H1 (cell line): Measurements from ENCODE around the gene RAB3GAP2. TPM values are rescaled to one million over a fixed set of nuclear protein-coding genes. Genes with fewer than 3 reads are reported as not detected.

Source experiments
- CTCF ChIA-PET: fragments of 300-600 bp; sonication (Branson Sonifier 250); formaldehyde crosslinking; loops from one replicate; lab custom pipeline; 2021; ENCODE audit not compliant: partially characterized antibody; lab: Charles Lee
- POLR2A ChIA-PET: fragments of 300-600 bp; sonication (Branson Sonifier 250); formaldehyde crosslinking; loops from one replicate; lab custom pipeline; 2021; ENCODE audit warnings: inconsistent platforms; ENCODE audit not compliant: partially characterized antibody; lab: Charles Lee
- DNase-seq, 2 experiments: peaks; one replicate each; pipeline versions ENCODE4 v3.0.0 to v3.0.0-alpha.2; 2010 to 2022; ENCODE audit warnings: low spot score in 2 of 2, low read depth in 1 of 2, mixed read lengths in 1 of 2
- FAIRE-seq: peaks from 2 replicates; lab custom pipeline; 2011; peaks lifted over from hg19 to GRCh38; lab: Jason Lieb, UNC
- H2AFZ ChIP-seq: 2 replicates; pipeline ENCODE4 v1.8.1; 2012; ENCODE audit warnings: low read length, inconsistent platforms
- H2AK5ac ChIP-seq: 2 replicates; pipeline ENCODE4 v1.6.1; 2013; ENCODE audit warnings: low read depth, low read length
- H2BK120ac ChIP-seq: replicated peaks from 2 replicates; pipeline ENCODE3; 2013; ENCODE audit warnings: low read depth, low read length, inconsistent platforms
- H2BK12ac ChIP-seq: 2 replicates; pipeline ENCODE4 v1.6.1; 2013; ENCODE audit warnings: low read depth, low read length
- H2BK15ac ChIP-seq: 2 replicates; pipeline ENCODE4 v1.6.1; 2013; ENCODE audit warnings: low read length
- H2BK20ac ChIP-seq: 2 replicates; pipeline ENCODE4 v1.6.1; 2013; ENCODE audit warnings: low read length
- H2BK5ac ChIP-seq: 2 replicates; pipeline ENCODE4 v1.6.1; 2013; ENCODE audit warnings: low read depth, low read length
- H3K14ac ChIP-seq: 2 replicates; pipeline ENCODE4 v1.6.1; 2013; ENCODE audit warnings: inconsistent platforms; ENCODE audit not compliant: insufficient read length
- H3K18ac ChIP-seq: 2 replicates; pipeline ENCODE4 v1.6.1; 2013; ENCODE audit warnings: low read length; ENCODE audit errors: extremely low read depth
- H3K23ac ChIP-seq: 2 replicates; pipeline ENCODE4 v1.6.1; 2013; ENCODE audit warnings: inconsistent platforms; ENCODE audit not compliant: insufficient read length
- H3K23me2 ChIP-seq: 2 replicates; pipeline ENCODE4 v1.6.1; 2013; ENCODE audit warnings: low read depth, low read length
- H3K27ac ChIP-seq: 2 replicates; pipeline ENCODE4 v1.6.1; 2011; ENCODE audit warnings: low read depth, low read length, inconsistent platforms
- H3K27me3 ChIP-seq, 4 experiments: replicated peaks in 1 of 4; 1 replicate in 1 of 4; 2 replicates in 3 of 4; pipeline versions ENCODE4 v1.6.1 to v1.8.1; 2011 to 2013; ENCODE audit warnings: low read length in 3 of 4, mild to moderate bottlenecking in 3 of 4, inconsistent platforms in 2 of 4, mixed read lengths in 2 of 4, moderate library complexity in 1 of 4; ENCODE audit not compliant: control insufficient read depth in 3 of 4, insufficient read depth in 3 of 4; ENCODE audit errors: extremely low read depth in 1 of 4
- H3K36me3 ChIP-seq, 4 experiments: 2 replicates each; pipeline versions ENCODE4 v1.6.1 to v1.8.1; 2011 to 2013; ENCODE audit warnings: mild to moderate bottlenecking in 4 of 4, low read length in 3 of 4, moderate library complexity in 2 of 4, control low read depth in 1 of 4, inconsistent platforms in 1 of 4; ENCODE audit not compliant: insufficient read depth in 4 of 4, control insufficient read depth in 2 of 4
- H3K4ac ChIP-seq: replicated peaks from 2 replicates; pipeline ENCODE3; 2013; ENCODE audit warnings: low read length, low read depth, mixed read lengths, inconsistent platforms; ENCODE audit not compliant: insufficient read length
- H3K4me1 ChIP-seq, 4 experiments: replicated peaks in 1 of 4; 1 replicate in 1 of 4; 2 replicates in 3 of 4; pipeline versions ENCODE4 v1.6.1 to v1.8.1; 2011 to 2013; ENCODE audit warnings: low read length in 3 of 4, inconsistent platforms in 2 of 4, mixed read lengths in 1 of 4; ENCODE audit not compliant: insufficient read depth in 4 of 4, control insufficient read depth in 3 of 4
- H3K4me2 ChIP-seq, 2 experiments: 2 replicates each; pipeline versions ENCODE4 v1.6.1 to v1.8.1; 2011 to 2013; ENCODE audit warnings: low read depth in 2 of 2, low read length in 2 of 2, control low read depth in 1 of 2, inconsistent platforms in 1 of 2, mild to moderate bottlenecking in 1 of 2; ENCODE audit not compliant: insufficient read depth in 1 of 2
- H3K4me3 ChIP-seq, 4 experiments: fragments of 200-600, 300-600 bp in 1 of 4; sonication (generic), shearing (Covaris generic), sonication (Bioruptor Twin) in 1 of 4; 2 replicates each; pipeline versions ENCODE4 v1.5.1 to v1.8.1; 2011 to 2016; ENCODE audit warnings: low read length in 4 of 4, low read depth in 3 of 4, control low read depth in 2 of 4, inconsistent platforms in 2 of 4, mild to moderate bottlenecking in 2 of 4, mixed read lengths in 1 of 4, moderate library complexity in 1 of 4; ENCODE audit not compliant: insufficient read depth in 2 of 4; ENCODE audit errors: extremely low read depth in 1 of 4
- H3K56ac ChIP-seq: replicated peaks from 2 replicates; pipeline ENCODE3; 2013; ENCODE audit warnings: low read depth, mild to moderate bottlenecking, mixed read lengths, low read length, inconsistent platforms; ENCODE audit not compliant: insufficient read length
- H3K79me1 ChIP-seq: 2 replicates; pipeline ENCODE4 v1.6.1; 2013; ENCODE audit warnings: low read depth, low read length, control low read depth
- H3K79me2 ChIP-seq, 2 experiments: 2 replicates each; pipeline versions ENCODE4 v1.6.1 to v1.8.1; 2012 to 2013; ENCODE audit warnings: low read length in 2 of 2, mild to moderate bottlenecking in 2 of 2, inconsistent platforms in 1 of 2; ENCODE audit not compliant: insufficient read depth in 2 of 2, control insufficient read depth in 1 of 2
- H3K9ac ChIP-seq, 4 experiments: replicated peaks in 1 of 4; 1 replicate in 1 of 4; 2 replicates in 3 of 4; pipeline versions ENCODE4 v1.6.1 to v1.8.1; 2011 to 2013; ENCODE audit warnings: low read depth in 3 of 4, low read length in 3 of 4, control low read depth in 2 of 4, mild to moderate bottlenecking in 2 of 4, moderate library complexity in 2 of 4, inconsistent platforms in 1 of 4; ENCODE audit errors: extremely low read depth in 1 of 4
- H3K9me3 ChIP-seq, 2 experiments: 2 replicates each; pipeline versions ENCODE4 v1.6.1 to v1.8.1; 2012 to 2013; ENCODE audit warnings: mild to moderate bottlenecking in 2 of 2, moderate library complexity in 2 of 2, control low read depth in 1 of 2, inconsistent platforms in 1 of 2, low read depth in 1 of 2, low read length in 1 of 2, mixed read lengths in 1 of 2; ENCODE audit not compliant: insufficient read depth in 2 of 2
- H4K20me1 ChIP-seq, 2 experiments: replicated peaks in 1 of 2; 2 replicates each; pipeline versions ENCODE3 to v1.8.1; 2011 to 2013; ENCODE audit warnings: inconsistent platforms in 2 of 2, low read length in 2 of 2, mild to moderate bottlenecking in 1 of 2; ENCODE audit not compliant: insufficient read depth in 2 of 2, control insufficient read depth in 1 of 2
- H4K5ac ChIP-seq: 2 replicates; pipeline ENCODE4 v1.6.1; 2013; ENCODE audit warnings: low read length, low read depth, mixed read lengths, inconsistent platforms; ENCODE audit not compliant: insufficient read length
- H4K8ac ChIP-seq: 2 replicates; pipeline ENCODE4 v1.8.0; 2013; ENCODE audit warnings: mild to moderate bottlenecking, moderate library complexity, low read length, inconsistent platforms; ENCODE audit not compliant: insufficient read depth; ENCODE audit errors: extremely low read depth
- H4K91ac ChIP-seq: replicated peaks from 2 replicates; pipeline ENCODE3; 2013; ENCODE audit warnings: low read length, mixed read lengths, inconsistent platforms; ENCODE audit not compliant: insufficient read length
- ATF2 ChIP-seq: IDR thresholded peaks from 2 replicates; pipeline ENCODE4 v1.6.1; 2012; ENCODE audit warnings: low read length, inconsistent platforms
- BRCA1 ChIP-seq: IDR thresholded peaks from 2 replicates; pipeline ENCODE4 v1.6.1; 2012; ENCODE audit warnings: low read depth, low read length, improper control_type of control experiment
- CBX8 ChIP-seq: fragments of 300-800, 300-1000 bp; sonication (generic); IDR thresholded peaks from 2 replicates; pipeline ENCODE4 v1.7.1; 2016; ENCODE audit warnings: low read depth, low read length, borderline replicate concordance
- CREB1 ChIP-seq: IDR thresholded peaks from 2 replicates; pipeline ENCODE4 v1.6.1; 2012; ENCODE audit warnings: inconsistent platforms
- GABPA ChIP-seq: IDR thresholded peaks from 2 replicates; pipeline ENCODE4 v1.6.1; 2011; ENCODE audit warnings: mild to moderate bottlenecking, low read length, moderate library complexity, borderline replicate concordance; ENCODE audit not compliant: insufficient read depth
- GTF2F1 ChIP-seq: IDR thresholded peaks from 2 replicates; pipeline ENCODE4 v1.6.1; 2012; ENCODE audit warnings: low read depth, low read length, improper control_type of control experiment, borderline replicate concordance
- JUND ChIP-seq: IDR thresholded peaks from 2 replicates; pipeline ENCODE4 v1.6.1; 2011; ENCODE audit warnings: mild to moderate bottlenecking, improper control_type of control experiment, low read length
- NANOG ChIP-seq: IDR thresholded peaks from 2 replicates; pipeline ENCODE4 v1.6.1; 2011; ENCODE audit warnings: low read length, low read depth, mild to moderate bottlenecking, inconsistent platforms; ENCODE audit not compliant: insufficient read depth, poor library complexity, severe bottlenecking
- PHF8 ChIP-seq: fragments of 200-600 bp; sonication (generic); conservative IDR thresholded peaks from 2 replicates; pipeline ENCODE4 v1.7.1; 2012; ENCODE audit warnings: low read depth, mild to moderate bottlenecking, inconsistent platforms, low read length, moderate library complexity
- POLR2A ChIP-seq, 2 experiments: IDR thresholded peaks; 1 replicate in 1 of 2; 2 replicates in 1 of 2; pipeline ENCODE4 v1.6.1; 2011; ENCODE audit warnings: low read depth in 2 of 2, low read length in 2 of 2, mild to moderate bottlenecking in 2 of 2; ENCODE audit errors: control extremely low read depth in 1 of 2
- SUZ12 ChIP-seq: fragments of 200-600 bp; sonication (generic); IDR thresholded peaks from 2 replicates; pipeline ENCODE4 v1.6.1; 2012; ENCODE audit warnings: mild to moderate bottlenecking, inconsistent platforms, low read length, moderate library complexity, mixed read lengths
- TAF1 ChIP-seq: IDR thresholded peaks from 2 replicates; pipeline ENCODE4 v1.6.1; 2011; ENCODE audit warnings: mild to moderate bottlenecking, low read depth, low read length
- YY1 ChIP-seq: IDR thresholded peaks from 2 replicates; pipeline ENCODE4 v1.6.1; 2011; ENCODE audit warnings: low read depth, mild to moderate bottlenecking, low read length
- WGBS, 2 experiments: shearing (Covaris generic) in 1 of 2; methylation state at CpG; one replicate each; pipeline versions ENCODE4 v1.1.6 to v1.1.7; 2013 to 2015; ENCODE audit warnings: low lambda C conversion rate in 2 of 2, mixed read lengths in 2 of 2, inconsistent platforms in 1 of 2, low coverage in 1 of 2, missing lambda C conversion rate in 1 of 2; ENCODE audit not compliant: insufficient replicate concordance in 2 of 2, insufficient coverage in 1 of 2, insufficient read length in 1 of 2; ENCODE audit errors: extremely low coverage in 1 of 2, missing lambda C conversion rate in 1 of 2; 5-methylcytosine and 5-hydroxymethylcytosine counted together
- polyA plus RNA-seq, 7 experiments: library from polyadenylated mRNA; depleted of rRNA in 3 of 7; stranded (reverse) in 5 of 7; unstranded in 2 of 7; fragments of >200 nt in 5 of 7; fragments of 200-250 nt in 2 of 7; gene quantifications; 1 replicate in 5 of 7; 2 replicates in 1 of 7; 4 replicates in 1 of 7; pipeline versions ENCODE4 v1.2.1 to v1.2.3, GENCODE V29; 2011 to 2013; ENCODE audit warnings: missing spikeins in 2 of 7, mixed read lengths in 2 of 7
- total RNA-seq: library from RNA; stranded (reverse); fragmentation: NEBNext Ultra II Directional; extraction: Animal tissue kit (Norgen Biotek cat#: 25700); gene quantifications from 2 replicates; pipeline ENCODE4 v1.2.1, GENCODE V29; 2021

RAB3GAP2 gene
- total and polyA plus RNA-seq, 2 of the 8 experiments (the other 6 are each of a cell fraction or from before 2014, with no cell fraction given): 19.7 to 52.7 TPM

GRCh38 chr1:220235462-220235861 lies 36.8 kb downstream of the RAB3GAP2 start:
- no peak overlapping the region for H3K27ac ChIP-seq
- DNase-seq (no peak), FAIRE-seq (no peak)
- H3K4me1 ChIP-seq: peaks cover 0 to 2% (median 0%) of the 10 kb centered on the region in 4 experiments; a peak in 1 of 7 replicates
- peaks cover 0 to 1% of the 10 kb centered on the region in 2 experiments for H4K20me1 ChIP-seq
- H3K27me3 ChIP-seq: no peaks in the 10 kb centered on the region
- H3K79me1 ChIP-seq: peaks cover 2% of the 10 kb centered on the region; the same call in 1 of the 2 replicates
- H3K4me2 ChIP-seq: no peak overlapping the region
- H2BK12ac ChIP-seq: no peak overlapping the region
- H4K5ac ChIP-seq: no peak overlapping the region
- peaks cover 0 to 3% (median 0%) of the 10 kb centered on the region in 4 experiments; a peak in 1 of 8 replicates for H3K36me3 ChIP-seq
- H3K56ac ChIP-seq: no peak overlapping the region
- H2BK15ac ChIP-seq: no peak overlapping the region
- H2BK120ac ChIP-seq: no peak overlapping the region
- WGBS, 2 experiments: 82% methylated on average over 1 of the region's 1 CpG; no CpG with 5 or more reads in 1 of the 2 experiments
- no peak overlapping the region for H4K8ac ChIP-seq
- CTCF ChIA-PET: interaction anchor here (0.7 to 2.6 kb wide), 5 partner anchors 16 to 102 kb away, joined by 3 to 9 read pairs (median 6); no protein-coding TSS in a partner anchor
- no peak overlapping the region for H3K9ac ChIP-seq
- no peak overlapping the region for H2AK5ac ChIP-seq
- no peak overlapping the region for H4K91ac ChIP-seq
- H3K4me3 ChIP-seq: no peak overlapping the region
- H3K4ac ChIP-seq: no peak overlapping the region
- no peak overlapping the region for H3K18ac ChIP-seq
- POLR2A ChIA-PET: interaction anchor here (1.0 to 1.4 kb wide), 3 partner anchors 8 to 42 kb away, joined by 3 read pairs; partner anchors contain the start of gene RAB3GAP2
- no peak overlapping the region for H2BK20ac ChIP-seq
- H2AFZ ChIP-seq: no peak overlapping the region
- H3K79me2 ChIP-seq: peaks cover 0 to 64% of the 10 kb centered on the region in 2 experiments; a peak in 3 of 4 replicates
- H3K14ac ChIP-seq: no peak overlapping the region
- no peak overlapping the region for H3K23ac ChIP-seq
- H2BK5ac ChIP-seq: no peak overlapping the region
- H3K9me3 ChIP-seq: no peaks in the 10 kb centered on the region
- no peaks in the 10 kb centered on the region for H3K23me2 ChIP-seq
- no peak for TF ChIP-seq YY1
- TF ChIP-seq TAF1: no peak
- TF ChIP-seq SUZ12: no peak
- TF ChIP-seq JUND: no peak
- no peak for TF ChIP-seq GABPA
- TF ChIP-seq CBX8: no peak
- no peak for TF ChIP-seq GTF2F1
- no peak for TF ChIP-seq ATF2
- TF ChIP-seq BRCA1: no peak
- no peak for TF ChIP-seq CREB1
- no peak for TF ChIP-seq NANOG
- no peak for TF ChIP-seq POLR2A (IDR thresholded peaks at IDR 0.05; ENCODE audit: control extremely low read depth in 1 of 2, low read depth in 2 of 2, low read length in 2 of 2)
- TF ChIP-seq PHF8: no peak
